PC-9 (cell line): Measurements from ENCODE around the gene MSL2. TPM values are rescaled to one million over a fixed set of nuclear protein-coding genes. Genes with fewer than 3 reads are reported as not detected.

Experiments used
- BruUV-seq: library from RNA; stranded (reverse); fragments of 400-500 nt; replicated peaks from 2 replicates; lab custom pipeline; 2021; lab: Mats Ljungman, UMichigan
- CTCF ChIA-PET: fragments of 300-600 bp; sonication (Branson Sonifier 250); formaldehyde crosslinking; loops from one replicate; lab custom pipeline; 2022; ENCODE audit warnings: antibody characterized with exemption; lab: Charles Lee
- POLR2A ChIA-PET: fragments of 300-600 bp; sonication (Branson Sonifier 250); formaldehyde crosslinking; loops from one replicate; lab custom pipeline; 2022; ENCODE audit warnings: antibody characterized with exemption; ENCODE audit not compliant: unreplicated experiment; lab: Charles Lee
- DNase-seq, 2 experiments: peaks; one replicate each; pipeline versions ENCODE4 v3.0.0 to v3.0.0-alpha.2; 2015 to 2022; ENCODE audit warnings: mixed read lengths in 1 of 2
- H2AFZ ChIP-seq: fragments of 200-600 bp; sonication (generic); 2 replicates; pipeline ENCODE4 v1.8.1; 2017; ENCODE audit warnings: antibody characterized with exemption
- H3F3A ChIP-seq: fragments of 200-600 bp; sonication (generic); 2 replicates; pipeline ENCODE4 v1.8.1; 2017; ENCODE audit warnings: antibody characterized with exemption, mild to moderate bottlenecking, low read depth; ENCODE audit not compliant: insufficient read depth
- H3K27ac ChIP-seq: fragments of 200-600 bp; sonication (generic); 2 replicates; pipeline ENCODE4 v1.6.1; 2016; ENCODE audit warnings: mixed run types
- H3K27me3 ChIP-seq: fragments of 200-600 bp; sonication (generic); 2 replicates; pipeline ENCODE4 v1.6.1; 2016; ENCODE audit warnings: low read depth, mixed run types; ENCODE audit not compliant: insufficient read depth
- H3K36me3 ChIP-seq: fragments of 200-600 bp; sonication (generic); 2 replicates; pipeline ENCODE4 v1.6.1; 2016; ENCODE audit warnings: low read depth, mixed run types
- H3K4me1 ChIP-seq: fragments of 200-600 bp; sonication (generic); replicated peaks from 2 replicates; pipeline ENCODE4 v1.6.1; 2016; ENCODE audit warnings: mixed run types; ENCODE audit not compliant: insufficient read depth
- H3K4me2 ChIP-seq: fragments of 200-600 bp; sonication (generic); 2 replicates; pipeline ENCODE4 v1.6.1; 2017; ENCODE audit warnings: mixed run types
- H3K4me3 ChIP-seq: fragments of 200-600 bp; sonication (generic); 2 replicates; pipeline ENCODE4 v1.6.1; 2016; ENCODE audit warnings: mixed run types
- H3K79me2 ChIP-seq: fragments of 200-600 bp; sonication (generic); 2 replicates; pipeline ENCODE4 v1.6.1; 2017; ENCODE audit warnings: low read depth, mixed run types
- H3K9me2 ChIP-seq: fragments of 200-600 bp; sonication (generic); 2 replicates; pipeline ENCODE4 v1.8.1; 2017; ENCODE audit warnings: mild to moderate bottlenecking; ENCODE audit not compliant: insufficient read depth
- H3K9me3 ChIP-seq: fragments of 200-600 bp; sonication (generic); 2 replicates; pipeline ENCODE4 v1.8.1; 2016; ENCODE audit warnings: low read depth; ENCODE audit not compliant: insufficient read depth
- H4K20me1 ChIP-seq: fragments of 200-600 bp; sonication (generic); 2 replicates; pipeline ENCODE4 v1.8.1; 2017; ENCODE audit not compliant: insufficient read depth
- EZH2 ChIP-seq: fragments of 200-600 bp; sonication (generic); IDR thresholded peaks from 2 replicates; pipeline ENCODE4 v1.8.0; 2017; ENCODE audit warnings: antibody characterized with exemption, low read depth
- intact Hi-C: fragments of 100-400 bp; cut with micrococcal nuclease; formaldehyde crosslinking; loops from one replicate; pipeline ENCODE4 v1.10.0; 2022; ENCODE audit not compliant: unreplicated experiment
- total RNA-seq: library from RNA; stranded (reverse); gene quantifications from 2 replicates; pipeline ENCODE4 v1.2.3, GENCODE V29; 2021
- TF ChIP-seq, protein P1 (sequence below): fragments of 200-600 bp; sonication (generic); conservative IDR thresholded peaks from 2 replicates; pipeline ENCODE4 v1.6.1; 2017; ENCODE audit warnings: mixed run types, antibody characterized with exemption, mild to moderate bottlenecking, moderate library complexity

MSL2 gene
- total RNA-seq, 1 experiment from 2014 or later, result 34.1 TPM

DNA sequence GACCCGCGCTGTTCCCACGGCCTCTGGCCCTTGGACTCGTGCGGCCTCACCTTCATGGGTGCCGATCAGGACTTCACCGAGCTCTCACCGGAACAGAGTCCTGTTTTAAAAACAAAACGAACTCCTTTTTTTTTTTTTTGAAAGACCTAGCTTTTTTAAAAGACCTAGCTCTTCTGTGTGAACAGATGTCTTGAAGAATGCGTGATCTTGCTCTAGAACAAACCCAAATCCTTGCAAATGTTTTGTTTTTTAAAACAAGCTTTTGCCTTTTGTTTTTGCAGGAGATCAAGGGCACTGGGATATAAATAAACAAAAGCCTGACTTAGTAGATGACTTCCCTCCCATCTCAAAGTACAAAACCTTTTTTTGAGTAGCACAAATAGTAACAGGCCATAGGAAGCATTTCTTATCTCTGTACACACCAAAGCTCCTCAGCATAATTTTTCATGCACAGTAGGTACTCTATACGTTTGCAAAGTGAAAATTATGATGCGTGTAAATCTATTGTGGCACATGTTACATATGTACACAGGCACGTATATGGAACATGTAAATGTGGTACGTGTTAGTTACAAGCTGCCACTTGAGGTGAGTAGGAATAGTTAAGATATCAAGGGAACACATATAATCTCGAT lies 1.1 kb upstream of the MSL2 start:
- Histone ChIP-seq H3K27ac (peak overlapping the region; percentile 95), H3K4me3 (peak overlapping the region; percentile 84), H3K9me2 (no peaks in the 10 kb centered on the region), H3K4me2 (peak overlapping the region; percentile 97), H3K27me3 (no peaks in the 10 kb centered on the region), H3K79me2 (peaks cover 41% of the 10 kb centered on the region), H3K4me1 (peaks cover 23% of the 10 kb centered on the region), H3F3A (peaks cover 16% of the 10 kb centered on the region), H2AFZ (peak overlapping the region; percentile 86), H3K9me3 (0 out of 2 replicates have a peak, but pooled peaks cover 6% of the 10 kb centered on the region), H4K20me1 (peaks cover 30% of the 10 kb centered on the region), H3K36me3 (0 out of 2 replicates have a peak, but pooled peaks cover 4% of the 10 kb centered on the region)
- BruUV-seq, result TSS peak; percentile 85
- TF ChIP-seq, protein P1, sequence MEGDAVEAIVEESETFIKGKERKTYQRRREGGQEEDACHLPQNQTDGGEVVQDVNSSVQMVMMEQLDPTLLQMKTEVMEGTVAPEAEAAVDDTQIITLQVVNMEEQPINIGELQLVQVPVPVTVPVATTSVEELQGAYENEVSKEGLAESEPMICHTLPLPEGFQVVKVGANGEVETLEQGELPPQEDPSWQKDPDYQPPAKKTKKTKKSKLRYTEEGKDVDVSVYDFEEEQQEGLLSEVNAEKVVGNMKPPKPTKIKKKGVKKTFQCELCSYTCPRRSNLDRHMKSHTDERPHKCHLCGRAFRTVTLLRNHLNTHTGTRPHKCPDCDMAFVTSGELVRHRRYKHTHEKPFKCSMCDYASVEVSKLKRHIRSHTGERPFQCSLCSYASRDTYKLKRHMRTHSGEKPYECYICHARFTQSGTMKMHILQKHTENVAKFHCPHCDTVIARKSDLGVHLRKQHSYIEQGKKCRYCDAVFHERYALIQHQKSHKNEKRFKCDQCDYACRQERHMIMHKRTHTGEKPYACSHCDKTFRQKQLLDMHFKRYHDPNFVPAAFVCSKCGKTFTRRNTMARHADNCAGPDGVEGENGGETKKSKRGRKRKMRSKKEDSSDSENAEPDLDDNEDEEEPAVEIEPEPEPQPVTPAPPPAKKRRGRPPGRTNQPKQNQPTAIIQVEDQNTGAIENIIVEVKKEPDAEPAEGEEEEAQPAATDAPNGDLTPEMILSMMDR, result no peak
- TF ChIP-seq EZH2, result no peak
- intact Hi-C loops, result loop anchor here (2.0 to 10.0 kb wide), 5 partner anchors 45 to 556 kb away; partner anchors contain the start of gene STAG1
- POLR2A ChIA-PET, result interaction anchor here (0.6 to 0.7 kb wide), 4 partner anchors 100 to 523 kb away, joined by 4 to 13 read pairs (median 6); no protein-coding TSS in a partner anchor
- CTCF ChIA-PET, result interaction anchor here (0.6 to 1.4 kb wide), 6 partner anchors 44 to 555 kb away, joined by 3 to 5 read pairs (median 3); partner anchors contain the start of gene STAG1
- no peak for DNase-seq

DNA sequence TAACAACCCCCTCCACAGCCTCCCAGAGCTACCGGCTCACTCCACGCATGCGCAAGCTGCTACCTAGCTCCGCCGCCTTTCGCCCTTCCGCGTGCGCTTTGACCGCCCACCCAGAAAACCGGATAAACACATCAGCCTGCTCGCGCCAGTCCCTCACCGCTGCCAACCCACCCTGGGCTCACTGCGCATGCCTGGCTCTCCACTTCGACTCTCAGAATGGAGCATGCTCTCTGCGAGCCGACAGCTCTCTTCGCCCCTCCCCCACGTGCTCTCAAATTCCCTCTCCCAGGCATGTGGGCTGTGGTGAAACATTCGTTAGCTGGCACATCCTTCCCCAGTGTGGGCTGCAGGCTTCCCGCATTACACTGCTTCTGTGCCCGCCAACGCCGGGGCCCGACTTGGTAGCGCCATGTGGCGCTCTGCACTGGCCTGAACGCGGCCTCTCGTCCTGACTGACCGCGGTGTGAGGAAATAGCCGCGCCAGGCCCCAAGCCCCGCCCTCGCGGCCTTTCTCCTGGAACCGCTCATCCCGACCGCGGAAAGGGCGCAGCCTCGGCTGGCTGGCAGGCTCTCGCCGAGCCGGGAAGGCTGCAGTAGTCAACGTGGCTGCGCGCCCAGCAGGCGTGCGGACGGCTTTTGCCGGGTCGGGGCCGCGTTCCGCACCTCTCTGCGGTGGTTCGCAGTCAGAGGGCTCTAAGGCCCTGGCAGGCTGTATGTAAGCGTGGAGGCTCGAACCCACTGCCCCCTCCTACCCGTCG lies 445 bp upstream of the MSL2 start:
- CTCF ChIA-PET, result interaction anchor here (0.6 to 1.4 kb wide), 3 partner anchors 53 to 556 kb away, joined by 3 to 4 read pairs (median 3); partner anchors contain the start of gene STAG1

More for the DNA sequence above, 445 bp upstream of the MSL2 start:
- Histone ChIP-seq H3K9me3 (0 out of 2 replicates have a peak, but pooled peaks cover 6% of the 10 kb centered on the region), H3K79me2 (peaks cover 48% of the 10 kb centered on the region), H4K20me1 (peaks cover 37% of the 10 kb centered on the region), H2AFZ (peak overlapping the region; percentile 86), H3K4me1 (peaks cover 30% of the 10 kb centered on the region), H3K36me3 (0 out of 2 replicates have a peak, but pooled peaks cover 4% of the 10 kb centered on the region), H3K4me2 (peak overlapping the region; percentile 97), H3K4me3 (peak overlapping the region; percentile 84), H3F3A (peaks cover 16% of the 10 kb centered on the region), H3K27me3 (no peaks in the 10 kb centered on the region), H3K27ac (peak overlapping the region; percentile 95), H3K9me2 (no peaks in the 10 kb centered on the region)
- no TSS peak for BruUV-seq
- intact Hi-C loops, result loop anchor here (1.0 to 10.0 kb wide), 7 partner anchors 44 to 556 kb away; partner anchors contain the start of genes PCCB and STAG1
- TF ChIP-seq, protein P1, result no peak
- no peak for TF ChIP-seq EZH2
- POLR2A ChIA-PET, result interaction anchor here (0.5 to 1.0 kb wide), 13 partner anchors 10 to 798 kb away, joined by 3 to 30 read pairs (median 6); partner anchors contain the start of gene NCK1
- DNase-seq, result peak; percentile 97 to 100
